GM12891 (cell line): ENCODE results near the gene RGPD3.

ENCODE experiments used
- PAX5 ChIP-seq: IDR thresholded peaks from 2 replicates; pipeline ENCODE4 v1.6.1; 2011; ENCODE audit warnings: low read length, moderate library complexity, mild to moderate bottlenecking; ENCODE audit not compliant: insufficient read depth, severe bottlenecking
- POLR2A ChIP-seq: IDR thresholded peaks from 2 replicates; pipeline ENCODE4 v1.6.1; 2011; ENCODE audit warnings: low read depth, low read length, control low read depth
- POLR2AphosphoS5 ChIP-seq: IDR thresholded peaks from 2 replicates; pipeline ENCODE4 v1.6.1; 2011; ENCODE audit warnings: low read depth, low read length, control low read depth
- POU2F2 ChIP-seq: IDR thresholded peaks from 2 replicates; pipeline ENCODE4 v1.6.1; 2011; ENCODE audit warnings: low read depth, mild to moderate bottlenecking, control low read depth, low read length, moderate library complexity
- SPI1 ChIP-seq: IDR thresholded peaks from 2 replicates; pipeline ENCODE4 v1.6.1; 2011; ENCODE audit warnings: low read depth, low read length, control low read depth
- TAF1 ChIP-seq: IDR thresholded peaks from 2 replicates; pipeline ENCODE4 v1.6.1; 2011; ENCODE audit warnings: low read depth, low read length, control low read depth

DNA sequence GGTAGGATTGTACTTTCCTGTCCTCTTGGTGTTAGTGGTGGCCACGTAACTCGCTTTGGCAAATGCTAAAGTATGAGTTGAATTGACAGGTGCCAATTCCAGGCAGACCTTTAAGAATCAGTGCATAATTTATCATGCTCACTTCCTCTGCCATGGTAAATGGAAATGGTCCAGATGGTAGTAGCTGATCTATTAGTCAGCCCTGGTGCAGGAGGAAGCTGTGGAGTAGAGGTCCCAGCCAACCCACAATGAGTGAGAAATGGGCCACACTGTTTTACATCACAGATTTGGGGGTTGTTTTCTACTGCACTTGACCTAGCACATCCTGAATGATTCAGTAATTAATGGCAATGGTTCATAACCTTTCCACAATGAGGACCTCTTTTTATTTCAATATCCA, 104.4 kb downstream of the RGPD3 start:
- no peak for TF ChIP-seq POLR2AphosphoS5
- no peak for TF ChIP-seq POLR2A
- no peak for TF ChIP-seq PAX5
- TF ChIP-seq TAF1: no peak
- no peak for TF ChIP-seq SPI1
- TF ChIP-seq POU2F2: no peak
